ENCODE results near the gene ACSM4.

ACSM4 gene

GRCh38 chr12:7349418-7349817 is 45.5 kb downstream of the ACSM4 start:
- H3K4me3 ChIP-seq (ENCODE audit: low read depth, low read length): no peak overlapping the region
- ChIA-PET POLR2A (no interaction called here), CTCF (interaction anchor here (2.8 kb wide), 1 partner anchor 111 kb away, joined by 9 read pairs; no protein-coding TSS in a partner anchor)
- no peak for DNase-seq (ENCODE audit: low read depth, low spot score)
- no peak for TF ChIP-seq CTCF (IDR thresholded peaks at IDR 0.05; ENCODE audit: insufficient read depth, low read length, missing control alignments)

GRCh38 chr12:7351177-7351576 is 47.3 kb downstream of the ACSM4 start:
- no peak for DNase-seq (ENCODE audit: low read depth, low spot score)
- no peak overlapping the region for H3K4me3 ChIP-seq (ENCODE audit: low read depth, low read length)
- ChIA-PET CTCF (interaction anchor here (2.8 kb wide), 1 partner anchor 110 kb away, joined by 9 read pairs; no protein-coding TSS in a partner anchor), POLR2A (no interaction called here)
- no peak for TF ChIP-seq CTCF (IDR thresholded peaks at IDR 0.05; ENCODE audit: insufficient read depth, low read length, missing control alignments)

GRCh38 chr12:7352661-7353060 is 48.8 kb downstream of the ACSM4 start:
- no peak for DNase-seq (ENCODE audit: low read depth, low spot score)
- POLR2A ChIA-PET: no interaction called here
- H3K4me3 ChIP-seq (ENCODE audit: low read depth, low read length): no peak overlapping the region
- CTCF ChIA-PET: no interaction called here
- no peak for TF ChIP-seq CTCF (IDR thresholded peaks at IDR 0.05; ENCODE audit: insufficient read depth, low read length, missing control alignments)

- ChIA-PET POLR2A (no interaction called here), CTCF (no interaction called here)
- no peak for TF ChIP-seq CTCF (IDR thresholded peaks at IDR 0.05; ENCODE audit: insufficient read depth, low read length, missing control alignments)
- no peak for DNase-seq (ENCODE audit: low read depth, low spot score)
- no peak overlapping the region for H3K4me3 ChIP-seq (ENCODE audit: low read depth, low read length)
Measured at GRCh38 chr12:7354529-7354928, 50.7 kb downstream of the ACSM4 start.

GRCh38 chr12:7361265-7361664 is 57.4 kb downstream of the ACSM4 start:
- H3K4me3 ChIP-seq (ENCODE audit: low read depth, low read length): no peak overlapping the region
- ChIA-PET CTCF (no interaction called here), POLR2A (no interaction called here)
- no peak for TF ChIP-seq CTCF (IDR thresholded peaks at IDR 0.05; ENCODE audit: insufficient read depth, low read length, missing control alignments)
- DNase-seq (ENCODE audit: low read depth, low spot score): no peak

GRCh38 chr12:7362734-7363133 is 58.9 kb downstream of the ACSM4 start:
- CTCF ChIA-PET: no interaction called here
- TF ChIP-seq CTCF (IDR thresholded peaks at IDR 0.05; ENCODE audit: insufficient read depth, low read length, missing control alignments): no peak
- POLR2A ChIA-PET: no interaction called here
- no peak overlapping the region for H3K4me3 ChIP-seq (ENCODE audit: low read depth, low read length)
- DNase-seq (ENCODE audit: low read depth, low spot score): no peak
